GM04503 (cell line): ENCODE measurements around the gene USP17L18.
"Not testable (repeated sequence)": the region's sequence is repeated elsewhere in the genome, so short reads cannot be mapped to it uniquely, and the experiment has no call there.

Source experiments
- DNase-seq: peaks from one replicate; pipeline ENCODE4 v3.0.0-alpha.2; 2012; ENCODE audit warnings: low read depth

Gene USP17L18, protein sequence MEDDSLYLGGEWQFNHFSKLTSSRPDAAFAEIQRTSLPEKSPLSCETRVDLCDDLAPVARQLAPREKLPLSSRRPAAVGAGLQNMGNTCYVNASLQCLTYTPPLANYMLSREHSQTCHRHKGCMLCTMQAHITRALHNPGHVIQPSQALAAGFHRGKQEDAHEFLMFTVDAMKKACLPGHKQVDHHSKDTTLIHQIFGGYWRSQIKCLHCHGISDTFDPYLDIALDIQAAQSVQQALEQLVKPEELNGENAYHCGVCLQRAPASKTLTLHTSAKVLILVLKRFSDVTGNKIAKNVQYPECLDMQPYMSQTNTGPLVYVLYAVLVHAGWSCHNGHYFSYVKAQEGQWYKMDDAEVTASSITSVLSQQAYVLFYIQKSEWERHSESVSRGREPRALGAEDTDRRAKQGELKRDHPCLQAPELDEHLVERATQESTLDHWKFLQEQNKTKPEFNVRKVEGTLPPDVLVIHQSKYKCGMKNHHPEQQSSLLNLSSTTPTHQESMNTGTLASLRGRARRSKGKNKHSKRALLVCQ

GRCh38 chr4:9247953-9248680 lies at the start of gene USP17L18:
Gene USP17L18 (plus strand): TSS chr4:9248630. CDS start chr4:9248630, 0 bp downstream.
- not testable (repeated sequence) for DNase-seq

- not testable (repeated sequence) for DNase-seq
Observed at GRCh38 chr4:9210357-9210756, 38.1 kb upstream of the USP17L18 start, which contains the start of gene USP17L10. Gene USP17L10 (plus strand): TSS chr4:9210657. CDS start chr4:9210657, 0 bp downstream.

- DNase-seq: not testable (repeated sequence)
Observed at GRCh38 chr4:9214701-9215100, 33.7 kb upstream of the USP17L18 start.

- not testable (repeated sequence) for DNase-seq
Observed at GRCh38 chr4:9215105-9215504, 33.3 kb upstream of the USP17L18 start, which contains the start of gene USP17L11. Gene USP17L11 (plus strand): TSS chr4:9215405. CDS start chr4:9215405, 0 bp downstream.

GRCh38 chr4:9219852-9220251 lies 28.6 kb upstream of the USP17L18 start, which contains the start of gene USP17L12:
Gene USP17L12 (plus strand): TSS chr4:9220152. CDS start chr4:9220152, 0 bp downstream.
- DNase-seq: not testable (repeated sequence)

DNA sequence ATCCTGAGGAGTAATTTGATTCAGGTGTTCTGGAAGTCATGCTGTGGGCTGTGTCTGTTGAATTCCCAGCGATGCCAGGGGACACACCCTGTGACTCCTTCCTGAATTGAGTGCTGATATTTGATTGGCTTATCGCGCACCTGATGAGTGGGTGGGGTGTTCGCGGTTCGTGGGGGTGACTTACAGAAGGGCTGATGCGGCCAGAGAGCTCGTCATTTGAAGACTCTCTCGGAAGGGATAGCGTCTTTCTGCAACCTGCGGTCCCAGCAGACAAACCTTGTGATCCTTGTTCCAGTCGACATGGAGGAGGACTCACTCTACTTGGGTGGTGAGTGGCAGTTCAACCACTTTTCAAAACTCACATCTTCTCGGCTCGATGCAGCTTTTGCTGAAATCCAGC lies 23.8 kb upstream of the USP17L18 start, which contains the start of gene USP17L13:
Gene USP17L13 (plus strand): TSS at position 301 of the 400 bp plus-strand sequence. CDS start 0 bp downstream, at position 301.
- not testable (repeated sequence) for DNase-seq

- DNase-seq: not testable (repeated sequence)
Observed at GRCh38 chr4:9230249-9230648, 18.2 kb upstream of the USP17L18 start.

DNA sequence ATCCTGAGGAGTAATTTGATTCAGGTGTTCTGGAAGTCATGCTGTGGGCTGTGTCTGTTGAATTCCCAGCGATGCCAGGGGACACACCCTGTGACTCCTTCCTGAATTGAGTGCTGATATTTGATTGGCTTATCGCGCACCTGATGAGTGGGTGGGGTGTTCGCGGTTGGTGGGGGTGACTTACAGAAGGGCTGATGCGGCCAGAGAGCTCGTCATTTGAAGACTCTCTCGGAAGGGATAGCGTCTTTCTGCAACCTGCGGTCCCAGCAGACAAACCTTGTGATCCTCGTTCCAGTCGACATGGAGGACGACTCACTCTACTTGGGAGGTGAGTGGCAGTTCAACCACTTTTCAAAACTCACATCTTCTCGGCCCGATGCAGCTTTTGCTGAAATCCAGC lies 14.3 kb upstream of the USP17L18 start, which contains the start of gene USP17L15:
Gene USP17L15 (plus strand): TSS at position 301 of the 400 bp plus-strand sequence. CDS start 0 bp downstream, at position 301.
- DNase-seq: not testable (repeated sequence)

DNA sequence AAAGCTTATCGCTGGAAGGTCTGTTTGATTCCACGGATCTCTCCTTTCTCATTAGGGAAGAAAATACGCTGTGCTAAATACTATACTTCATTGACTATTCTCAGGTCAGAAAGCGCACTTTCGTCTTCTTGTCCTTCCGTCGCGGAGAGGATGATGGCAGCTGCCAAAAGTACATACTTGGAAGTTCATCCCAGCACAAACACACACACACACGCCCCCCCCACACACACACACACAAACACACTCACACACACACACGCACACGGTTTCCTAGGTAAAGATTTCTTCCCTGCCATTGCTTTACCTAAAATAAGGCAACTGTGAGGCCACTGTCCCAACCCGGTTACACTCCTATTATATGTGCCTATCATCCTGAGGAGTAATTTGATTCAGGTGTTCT lies 10.0 kb upstream of the USP17L18 start:
- not testable (repeated sequence) for DNase-seq

DNA sequence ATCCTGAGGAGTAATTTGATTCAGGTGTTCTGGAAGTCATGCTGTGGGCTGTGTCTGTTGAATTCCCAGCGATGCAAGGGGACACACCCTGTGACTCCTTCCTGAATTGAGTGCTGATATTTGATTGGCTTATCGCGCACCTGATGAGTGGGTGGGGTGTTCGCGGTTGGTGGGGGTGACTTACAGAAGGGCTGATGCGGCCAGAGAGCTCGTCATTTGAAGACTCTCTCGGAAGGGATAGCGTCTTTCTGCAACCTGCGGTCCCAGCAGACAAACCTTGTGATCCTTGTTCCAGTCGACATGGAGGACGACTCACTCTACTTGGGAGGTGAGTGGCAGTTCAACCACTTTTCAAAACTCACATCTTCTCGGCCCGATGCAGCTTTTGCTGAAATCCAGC lies 4.9 kb upstream of the USP17L18 start, which contains the start of gene USP17L17:
Gene USP17L17 (plus strand): TSS at position 301 of the 400 bp plus-strand sequence. CDS start 0 bp downstream, at position 301.
- DNase-seq: not testable (repeated sequence)

- DNase-seq: not testable (repeated sequence)
Observed at GRCh38 chr4:9253078-9253477, 4.6 kb downstream of the USP17L18 start, which contains the start of gene USP17L19. Gene USP17L19 (plus strand): TSS chr4:9253378. CDS start chr4:9253378, 0 bp downstream.

DNA sequence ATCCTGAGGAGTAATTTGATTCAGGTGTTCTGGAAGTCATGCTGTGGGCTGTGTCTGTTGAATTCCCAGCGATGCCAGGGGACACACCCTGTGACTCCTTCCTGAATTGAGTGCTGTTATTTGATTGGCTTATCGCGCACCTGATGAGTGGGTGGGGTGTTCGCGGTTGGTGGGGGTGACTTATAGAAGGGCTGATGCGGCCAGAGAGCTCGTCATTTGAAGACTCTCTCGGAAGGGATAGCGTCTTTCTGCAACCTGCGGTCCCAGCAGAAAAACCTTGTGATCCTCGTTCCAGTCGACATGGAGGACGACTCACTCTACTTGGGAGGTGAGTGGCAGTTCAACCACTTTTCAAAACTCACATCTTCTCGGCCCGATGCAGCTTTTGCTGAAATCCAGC lies 9.4 kb downstream of the USP17L18 start, which contains the start of gene USP17L20:
Gene USP17L20 (plus strand): TSS at position 301 of the 400 bp plus-strand sequence. CDS start 0 bp downstream, at position 301.
- DNase-seq: not testable (repeated sequence)

- not testable (repeated sequence) for DNase-seq
Observed at GRCh38 chr4:9262572-9262971, 14.1 kb downstream of the USP17L18 start, which contains the start of gene USP17L21. Gene USP17L21 (plus strand): TSS chr4:9262872. CDS start chr4:9262872, 0 bp downstream.

- DNase-seq: not testable (repeated sequence)
Observed at GRCh38 chr4:9267319-9267718, 18.9 kb downstream of the USP17L18 start, which contains the start of gene USP17L22. Gene USP17L22 (plus strand): TSS chr4:9267619. CDS start chr4:9267619, 0 bp downstream.

DNA sequence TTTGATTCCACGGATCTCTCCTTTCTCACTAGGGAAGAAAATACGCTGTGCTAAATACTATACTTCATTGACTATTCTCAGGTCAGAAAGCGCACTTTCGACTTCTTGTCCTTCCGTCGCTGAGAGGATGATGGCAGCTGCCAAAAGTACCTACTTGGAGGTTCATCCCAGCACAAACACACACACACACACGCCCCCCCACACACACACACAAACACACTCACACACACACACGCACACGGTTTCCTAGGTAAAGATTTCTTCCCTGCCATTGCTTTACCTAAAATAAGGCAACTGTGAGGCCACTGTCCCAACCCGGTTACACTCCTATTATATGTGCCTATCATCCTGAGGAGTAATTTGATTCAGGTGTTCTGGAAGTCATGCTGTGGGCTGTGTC lies 23.3 kb downstream of the USP17L18 start:
- not testable (repeated sequence) for DNase-seq
